HFFc6 (cell line): Measurements from ENCODE around the gene EEF2K. TPM values are rescaled to one million over a fixed set of nuclear protein-coding genes. Genes with fewer than 3 reads are reported as not detected.

Experiments
- DNase-seq: peaks from one replicate; pipeline ENCODE4 v3.0.0-alpha.2; 2018
- H3K27ac Mint-ChIP-seq: 2 replicates; pipeline ENCODE4 v1.8.0; 2020; ENCODE audit warnings: mild to moderate bottlenecking, mixed read lengths
- H3K27me3 Mint-ChIP-seq: 2 replicates; pipeline ENCODE4 v1.8.0; 2021; ENCODE audit warnings: mild to moderate bottlenecking, moderate library complexity, mixed read lengths; ENCODE audit not compliant: insufficient read depth
- H3K36me3 Mint-ChIP-seq: 2 replicates; pipeline ENCODE4 v1.8.0; 2021; ENCODE audit warnings: low read depth, mixed read lengths
- H3K4me1 Mint-ChIP-seq: 2 replicates; pipeline ENCODE4 v1.8.0; 2020; ENCODE audit warnings: low read depth, mixed read lengths
- H3K4me3 Mint-ChIP-seq: 2 replicates; pipeline ENCODE4 v1.8.0; 2020; ENCODE audit warnings: mild to moderate bottlenecking, moderate library complexity, mixed read lengths
- H3K9me3 Mint-ChIP-seq: 2 replicates; pipeline ENCODE4 v1.8.0; 2020; ENCODE audit warnings: mild to moderate bottlenecking, mixed read lengths
- total RNA-seq, 6 experiments: library from RNA; stranded (reverse); fragmentation: NEBNext Ultra II Directional; extraction: Animal tissue kit (Norgen Biotek cat#: 25700); gene quantifications; 2 replicates in 1 of 6; 3 replicates in 5 of 6; pipeline ENCODE4 v1.2.3, GENCODE V29; 2021
- TF ChIP-seq, protein P1 (sequence below): fragments of 200-600 bp; sonication (generic); IDR thresholded peaks from 2 replicates; pipeline ENCODE4 v1.5.0; 2021; ENCODE audit warnings: antibody characterized with exemption, mild to moderate bottlenecking

EEF2K gene
- total RNA-seq, 6 experiments from 2014 or later = 21.5 to 26.6 (median 23.5) TPM

DNA sequence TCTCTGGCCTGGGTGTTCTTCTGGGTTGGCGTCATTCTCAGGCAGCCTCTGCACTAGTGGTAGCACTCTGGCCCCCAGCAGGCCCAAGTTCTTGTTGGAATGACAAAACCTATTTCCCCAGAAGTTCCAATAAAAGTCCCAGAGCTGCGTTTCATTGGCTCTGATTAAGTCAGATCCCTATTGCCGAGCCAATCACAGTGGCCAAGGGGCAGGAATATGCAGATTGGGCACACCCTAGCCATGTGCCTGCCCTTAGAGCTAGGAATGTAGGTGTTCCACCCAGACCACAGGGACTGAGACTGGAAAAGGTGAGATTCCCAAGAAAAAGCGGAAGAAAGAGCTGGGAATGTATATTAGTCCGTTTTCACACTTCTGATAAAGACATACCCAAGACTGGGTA is 46.2 kb downstream of the EEF2K start:
- TF ChIP-seq, protein P1, sequence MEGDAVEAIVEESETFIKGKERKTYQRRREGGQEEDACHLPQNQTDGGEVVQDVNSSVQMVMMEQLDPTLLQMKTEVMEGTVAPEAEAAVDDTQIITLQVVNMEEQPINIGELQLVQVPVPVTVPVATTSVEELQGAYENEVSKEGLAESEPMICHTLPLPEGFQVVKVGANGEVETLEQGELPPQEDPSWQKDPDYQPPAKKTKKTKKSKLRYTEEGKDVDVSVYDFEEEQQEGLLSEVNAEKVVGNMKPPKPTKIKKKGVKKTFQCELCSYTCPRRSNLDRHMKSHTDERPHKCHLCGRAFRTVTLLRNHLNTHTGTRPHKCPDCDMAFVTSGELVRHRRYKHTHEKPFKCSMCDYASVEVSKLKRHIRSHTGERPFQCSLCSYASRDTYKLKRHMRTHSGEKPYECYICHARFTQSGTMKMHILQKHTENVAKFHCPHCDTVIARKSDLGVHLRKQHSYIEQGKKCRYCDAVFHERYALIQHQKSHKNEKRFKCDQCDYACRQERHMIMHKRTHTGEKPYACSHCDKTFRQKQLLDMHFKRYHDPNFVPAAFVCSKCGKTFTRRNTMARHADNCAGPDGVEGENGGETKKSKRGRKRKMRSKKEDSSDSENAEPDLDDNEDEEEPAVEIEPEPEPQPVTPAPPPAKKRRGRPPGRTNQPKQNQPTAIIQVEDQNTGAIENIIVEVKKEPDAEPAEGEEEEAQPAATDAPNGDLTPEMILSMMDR = no peak
- Mint-ChIP-seq H3K36me3 (peaks cover 28% of the 10 kb centered on the region), H3K4me1 (peaks cover 5% of the 10 kb centered on the region; the same call in 1 of the 2 replicates), H3K4me3 (no peak overlapping the region), H3K27ac (no peak overlapping the region), H3K27me3 (no peaks in the 10 kb centered on the region; the same call in 1 of the 2 replicates), H3K9me3 (peaks cover 4% of the 10 kb centered on the region; the same call in 1 of the 2 replicates)
- no peak for DNase-seq

DNA sequence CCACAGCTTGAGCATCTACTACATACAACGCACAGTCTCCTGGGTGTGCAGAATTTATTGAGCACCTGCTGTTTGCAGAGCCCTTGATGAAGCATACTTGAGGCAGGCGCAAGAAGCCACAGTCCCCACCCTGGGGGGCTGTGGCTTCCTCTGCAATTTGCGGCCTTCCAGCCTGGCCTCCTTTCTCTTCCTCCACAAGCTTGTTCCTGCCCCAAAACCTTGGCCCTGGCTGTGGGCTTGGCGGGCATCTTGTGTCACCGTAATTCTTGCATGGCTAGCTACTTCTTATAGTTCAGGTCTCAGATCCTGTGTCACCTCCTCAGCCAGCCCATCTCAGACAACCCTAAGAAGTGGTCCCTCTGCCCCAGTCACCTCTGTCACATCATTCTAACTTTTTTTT is 47.2 kb downstream of the EEF2K start:
- H3K27me3 Mint-ChIP-seq = no peaks in the 10 kb centered on the region; the same call in 1 of the 2 replicates
- TF ChIP-seq, protein P1 = no peak
- H3K9me3 Mint-ChIP-seq = peaks cover 4% of the 10 kb centered on the region; the same call in 1 of the 2 replicates
- H3K36me3 Mint-ChIP-seq = peaks cover 30% of the 10 kb centered on the region
- no peak overlapping the region for H3K4me3 Mint-ChIP-seq
- H3K4me1 Mint-ChIP-seq = peaks cover 5% of the 10 kb centered on the region; the same call in 1 of the 2 replicates
- DNase-seq = no peak
- H3K27ac Mint-ChIP-seq = no peak overlapping the region

DNA sequence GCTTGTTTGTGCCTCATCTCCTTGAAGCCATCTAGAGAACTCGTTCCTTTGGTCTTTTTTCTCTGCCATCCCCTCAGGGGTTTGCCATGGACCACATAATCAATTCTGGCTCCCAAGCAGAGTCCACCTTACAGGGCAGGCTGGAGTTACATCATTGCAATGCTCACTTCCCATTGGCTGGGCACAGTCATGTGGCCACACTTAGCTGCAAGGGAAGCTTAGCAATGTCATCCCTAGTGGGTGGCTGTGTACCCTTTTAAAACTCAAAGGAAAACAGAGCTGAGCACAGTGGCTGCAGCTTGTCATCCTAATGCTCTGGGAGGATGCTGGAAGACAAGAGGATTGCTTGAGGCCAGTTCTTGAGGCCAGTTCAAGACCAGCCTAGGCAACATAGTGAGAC is 49.3 kb downstream of the EEF2K start:
- peaks cover 7% of the 10 kb centered on the region for H3K9me3 Mint-ChIP-seq
- no peaks in the 10 kb centered on the region; the same call in 1 of the 2 replicates for H3K27me3 Mint-ChIP-seq
- DNase-seq = no peak
- peaks cover 51% of the 10 kb centered on the region for H3K36me3 Mint-ChIP-seq
- TF ChIP-seq, protein P1 = no peak
- peaks cover 2% of the 10 kb centered on the region; the same call in 1 of the 2 replicates for H3K4me1 Mint-ChIP-seq
- no peak overlapping the region for H3K4me3 Mint-ChIP-seq
- H3K27ac Mint-ChIP-seq = no peak overlapping the region

DNA sequence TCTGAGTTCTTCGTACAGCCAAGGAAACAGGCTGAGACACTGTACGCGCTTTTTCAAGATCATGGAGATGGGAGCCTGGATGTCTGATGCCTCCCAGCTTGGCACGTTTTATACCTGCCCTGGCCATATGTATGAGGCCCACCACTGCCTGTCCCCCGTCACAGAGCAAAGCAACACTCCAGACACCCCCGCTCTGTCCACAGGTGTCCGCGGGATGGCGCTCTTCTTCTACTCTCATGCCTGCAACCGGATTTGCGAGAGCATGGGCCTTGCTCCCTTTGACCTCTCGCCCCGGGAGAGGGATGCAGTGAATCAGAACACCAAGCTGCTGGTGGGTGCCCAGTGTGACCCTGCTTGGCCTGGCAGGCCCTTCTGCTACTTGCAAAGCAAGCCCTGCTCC is 51.4 kb downstream of the EEF2K start:
- H3K27ac Mint-ChIP-seq = no peak overlapping the region
- no peak overlapping the region for H3K4me3 Mint-ChIP-seq
- TF ChIP-seq, protein P1 = no peak
- H3K9me3 Mint-ChIP-seq = peaks cover 7% of the 10 kb centered on the region
- no peaks in the 10 kb centered on the region; the same call in 1 of the 2 replicates for H3K27me3 Mint-ChIP-seq
- H3K36me3 Mint-ChIP-seq = peaks cover 51% of the 10 kb centered on the region
- H3K4me1 Mint-ChIP-seq = peaks cover 8% of the 10 kb centered on the region
- DNase-seq = no peak

- Mint-ChIP-seq H3K36me3 (peaks cover 35% of the 10 kb centered on the region), H3K9me3 (peaks cover 3% of the 10 kb centered on the region; the same call in 1 of the 2 replicates), H3K27me3 (no peaks in the 10 kb centered on the region; the same call in none of the 2 replicates), H3K4me1 (peaks cover 23% of the 10 kb centered on the region), H3K27ac (no peak overlapping the region), H3K4me3 (no peak overlapping the region)
- no peak for DNase-seq
- TF ChIP-seq, protein P1 = no peak
Observed at GRCh38 chr16:22260490-22260889, 54.4 kb downstream of the EEF2K start.
